Esophagus squamous epithelium (tissue), 4 donors: ENCODE results near the gene BHLHA15.

ENCODE experiments used
- CTCF ChIP-seq, 6 experiments: fragments of 450-650 bp in 4 of 6; fragments of 200-600 bp in 2 of 6; sonication (generic) in 2 of 6; IDR thresholded peaks; one replicate each; pipeline ENCODE4 v1.5.1; 2016 to 2019; ENCODE audit warnings: antibody characterized with exemption in 6 of 6, mild to moderate bottlenecking in 4 of 6, moderate library complexity in 4 of 6
- POLR2A ChIP-seq, 4 donors: fragments of 450-650 bp; IDR thresholded peaks; one replicate each; pipeline ENCODE4 v1.6.1; 2017; ENCODE audit warnings: antibody characterized with exemption in 4 of 4, mild to moderate bottlenecking in 4 of 4, moderate library complexity in 3 of 4

GRCh38 chr7:98194186-98194585 lies 17.1 kb upstream of the BHLHA15 start:
- no peak for TF ChIP-seq CTCF (IDR thresholded peaks at IDR 0.05)
- TF ChIP-seq POLR2A (IDR thresholded peaks at IDR 0.05): no peak
